Spleen (tissue), 7 donors: Measurements from ENCODE around the gene MAGEB17.

Source experiments
- CTCF ChIP-seq, 11 experiments: fragments of 200-600 bp in 7 of 11; fragments of 450-650 bp in 4 of 11; sonication (generic) in 4 of 11; IDR thresholded peaks in 8 of 11; conservative IDR thresholded peaks in 3 of 11; 1 replicate in 7 of 11; 2 replicates in 4 of 11; pipeline versions ENCODE4 v1.4.0 to v1.8.0; 2016 to 2021; ENCODE audit warnings: antibody characterized with exemption in 11 of 11, inconsistent platforms in 4 of 11, mild to moderate bottlenecking in 1 of 11
- POLR2A ChIP-seq, 3 donors: fragments of 450-650 bp; IDR thresholded peaks; one replicate each; pipeline ENCODE4 v1.5.1; 2017; ENCODE audit warnings: antibody characterized with exemption in 3 of 3, mild to moderate bottlenecking in 1 of 3
- POLR2AphosphoS5 ChIP-seq, 3 donors: sonication (generic); formaldehyde crosslinking; IDR thresholded peaks; one replicate each; pipeline ENCODE4 v1.5.1; 2017; ENCODE audit warnings: antibody characterized with exemption in 3 of 3
- donor health status: DM: no; HTN: no; CAD: no; lungs with moderate emphysema.
- donor health status: DM: no; HTN: no; CAD: no.
- donor health status: DM: no; HTN: no; CAD: no.

- TF ChIP-seq POLR2A (IDR thresholded peaks at IDR 0.05) (no peak), CTCF (IDR thresholded peaks at IDR 0.05 in 8 of 11, conservative IDR thresholded peaks at IDR 0.05 in 3 of 11) (no peak), POLR2AphosphoS5 (IDR thresholded peaks at IDR 0.05) (no peak)
Measured at GRCh38 chrX:16162391-16162790, 4.9 kb upstream of the MAGEB17 start.
